BE2C (cell line): ENCODE measurements around the gene CLSTN3.

Experiments
- DNase-seq: peaks from one replicate; pipeline ENCODE4 v3.0.0-alpha.2; 2020
- H3K27me3 ChIP-seq: fragments of 250-450 bp; sonication (Bioruptor Pico); 2 replicates; pipeline ENCODE4 v1.5.1; 2020; ENCODE audit warnings: mild to moderate bottlenecking
- H3K36me3 ChIP-seq: fragments of 250-450 bp; sonication (Bioruptor Pico); 2 replicates; pipeline ENCODE4 v1.5.1; 2020; ENCODE audit warnings: mild to moderate bottlenecking
- H3K4me1 ChIP-seq: fragments of 250-450 bp; sonication (Bioruptor Pico); 2 replicates; pipeline ENCODE4 v1.5.1; 2020
- H3K4me3 ChIP-seq: 2 replicates; pipeline ENCODE4 v1.5.1; 2011; ENCODE audit warnings: low read depth, low read length
- H3K9me3 ChIP-seq: fragments of 250-450 bp; sonication (Bioruptor Pico); 2 replicates; pipeline ENCODE4 v1.5.1; 2020
- TF ChIP-seq, protein P1 (sequence below): IDR thresholded peaks from 2 replicates; pipeline ENCODE4 v1.5.1; 2012; ENCODE audit warnings: mild to moderate bottlenecking, low read depth, low read length

CLSTN3 gene

GRCh38 chr12:7142056-7142644 is 12.0 kb downstream of the CLSTN3 start:
- peak; percentile 80 for DNase-seq
- H3K36me3 ChIP-seq: no peaks in the 10 kb centered on the region
- H3K9me3 ChIP-seq: no peaks in the 10 kb centered on the region

GRCh38 chr12:7142809-7143465 is 12.8 kb downstream of the CLSTN3 start:
- Histone ChIP-seq H3K4me1 (peaks cover 5% of the 10 kb centered on the region), H3K27me3 (no peaks in the 10 kb centered on the region), H3K4me3 (no peak overlapping the region), H3K36me3 (no peaks in the 10 kb centered on the region), H3K9me3 (no peaks in the 10 kb centered on the region)
- no peak for DNase-seq
- TF ChIP-seq, protein P1, sequence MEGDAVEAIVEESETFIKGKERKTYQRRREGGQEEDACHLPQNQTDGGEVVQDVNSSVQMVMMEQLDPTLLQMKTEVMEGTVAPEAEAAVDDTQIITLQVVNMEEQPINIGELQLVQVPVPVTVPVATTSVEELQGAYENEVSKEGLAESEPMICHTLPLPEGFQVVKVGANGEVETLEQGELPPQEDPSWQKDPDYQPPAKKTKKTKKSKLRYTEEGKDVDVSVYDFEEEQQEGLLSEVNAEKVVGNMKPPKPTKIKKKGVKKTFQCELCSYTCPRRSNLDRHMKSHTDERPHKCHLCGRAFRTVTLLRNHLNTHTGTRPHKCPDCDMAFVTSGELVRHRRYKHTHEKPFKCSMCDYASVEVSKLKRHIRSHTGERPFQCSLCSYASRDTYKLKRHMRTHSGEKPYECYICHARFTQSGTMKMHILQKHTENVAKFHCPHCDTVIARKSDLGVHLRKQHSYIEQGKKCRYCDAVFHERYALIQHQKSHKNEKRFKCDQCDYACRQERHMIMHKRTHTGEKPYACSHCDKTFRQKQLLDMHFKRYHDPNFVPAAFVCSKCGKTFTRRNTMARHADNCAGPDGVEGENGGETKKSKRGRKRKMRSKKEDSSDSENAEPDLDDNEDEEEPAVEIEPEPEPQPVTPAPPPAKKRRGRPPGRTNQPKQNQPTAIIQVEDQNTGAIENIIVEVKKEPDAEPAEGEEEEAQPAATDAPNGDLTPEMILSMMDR: no peak

More at GRCh38 chr12:7142056-7142644, 12.0 kb downstream of the CLSTN3 start:
- TF ChIP-seq, protein P1: peak; percentile 95
- Histone ChIP-seq H3K27me3 (no peaks in the 10 kb centered on the region), H3K4me1 (peaks cover 5% of the 10 kb centered on the region), H3K4me3 (no peak overlapping the region)

DNA sequence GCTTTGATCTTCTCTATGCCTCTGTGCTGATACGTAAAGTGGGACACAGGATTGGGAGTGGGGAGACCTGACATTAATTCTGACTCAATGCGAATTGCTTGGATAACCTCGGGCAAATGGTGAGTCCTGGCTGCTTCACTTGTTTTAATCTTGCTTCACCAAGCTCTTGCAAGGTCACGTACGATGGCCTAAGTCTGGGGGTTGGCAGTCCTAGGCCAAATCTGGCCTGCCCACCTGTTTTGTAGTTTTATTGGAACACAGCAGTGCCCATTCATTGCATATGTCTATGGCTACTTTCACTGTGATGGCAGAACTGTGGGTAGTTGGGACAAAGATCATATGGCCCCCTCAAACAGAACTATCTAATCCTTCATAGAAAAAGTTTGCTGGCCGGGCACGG is 13.4 kb downstream of the CLSTN3 start:
- no peak overlapping the region for H3K4me3 ChIP-seq
- no peaks in the 10 kb centered on the region for H3K27me3 ChIP-seq
- no peaks in the 10 kb centered on the region for H3K36me3 ChIP-seq
- TF ChIP-seq, protein P1: no peak
- no peak for DNase-seq
- peaks cover 5% of the 10 kb centered on the region for H3K4me1 ChIP-seq
- no peaks in the 10 kb centered on the region for H3K9me3 ChIP-seq

- Histone ChIP-seq H3K4me1 (peaks cover 5% of the 10 kb centered on the region), H3K36me3 (no peaks in the 10 kb centered on the region), H3K4me3 (no peak overlapping the region), H3K9me3 (no peaks in the 10 kb centered on the region), H3K27me3 (no peaks in the 10 kb centered on the region)
- DNase-seq: no peak
- TF ChIP-seq, protein P1: peak; percentile 64
Observed at GRCh38 chr12:7144414-7145120, 14.4 kb downstream of the CLSTN3 start.

GRCh38 chr12:7145671-7146070 is 15.5 kb downstream of the CLSTN3 start:
- TF ChIP-seq, protein P1: no peak
- H3K27me3 ChIP-seq: no peaks in the 10 kb centered on the region
- no peak for DNase-seq
- H3K36me3 ChIP-seq: no peaks in the 10 kb centered on the region
- peaks cover 5% of the 10 kb centered on the region for H3K4me1 ChIP-seq
- H3K4me3 ChIP-seq: no peak overlapping the region
- no peaks in the 10 kb centered on the region for H3K9me3 ChIP-seq

DNA sequence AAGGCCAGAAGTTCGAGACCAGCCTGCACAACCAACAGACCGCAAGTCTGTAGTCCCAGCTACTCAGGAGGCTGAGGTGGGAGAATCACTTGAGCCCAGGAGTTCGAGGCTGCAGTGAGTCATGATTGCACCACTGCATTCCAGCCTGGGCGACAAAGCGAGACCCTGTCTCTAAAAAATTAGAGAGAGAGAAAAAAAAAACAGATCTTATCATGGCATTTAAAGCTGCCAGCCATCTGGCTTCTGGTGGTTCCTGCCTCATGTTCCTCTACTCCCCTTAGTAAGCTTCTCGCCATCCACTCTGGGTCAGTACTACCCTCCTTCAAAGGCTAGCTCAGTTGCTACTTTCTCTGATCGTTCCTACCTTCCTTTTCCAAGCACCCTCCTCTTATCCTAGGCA is 16.1 kb downstream of the CLSTN3 start:
- Histone ChIP-seq H3K27me3 (no peaks in the 10 kb centered on the region), H3K36me3 (no peaks in the 10 kb centered on the region), H3K4me3 (no peak overlapping the region), H3K4me1 (peaks cover 5% of the 10 kb centered on the region), H3K9me3 (no peaks in the 10 kb centered on the region)
- DNase-seq: no peak
- TF ChIP-seq, protein P1: no peak
